HEK293 (cell line): Measurements from ENCODE around the gene VSTM2L.

Source experiments
- CTCF ChIA-PET: fragments of 350-600 bp; formaldehyde crosslinking; extraction: SDS; loops from one replicate; lab custom pipeline; 2021; ENCODE audit warnings: antibody characterized with exemption; lab: Yijun Ruan, JAX
- POLR2A ChIA-PET: fragments of 300-600 bp; formaldehyde crosslinking; extraction: SDS; loops from one replicate; lab custom pipeline; 2020; ENCODE audit warnings: antibody characterized with exemption, inconsistent platforms; lab: Yijun Ruan, JAX
- H3K27ac ChIP-seq: fragments of 200-500 bp; sonication (Bioruptor generic); 2 replicates; pipeline ENCODE4 v1.5.1; 2014; ENCODE audit warnings: low read depth, low read length, control low read depth, inconsistent platforms; ENCODE audit errors: extremely low read depth
- H3K36me3 ChIP-seq, 2 experiments: fragments of 200-500 bp in 1 of 2; sonication (Bioruptor generic) in 1 of 2; 1 replicate in 1 of 2; 2 replicates in 1 of 2; pipeline ENCODE4 v1.5.1; 2014 to 2017; ENCODE audit warnings: inconsistent platforms in 2 of 2, low read length in 2 of 2; ENCODE audit not compliant: control insufficient read depth in 2 of 2, insufficient read depth in 1 of 2
- H3K4me1 ChIP-seq: fragments of 200-500 bp; sonication (Bioruptor generic); 2 replicates; pipeline ENCODE4 v1.5.1; 2014; ENCODE audit warnings: mild to moderate bottlenecking, low read length, inconsistent platforms; ENCODE audit not compliant: control insufficient read depth, insufficient read depth
- H3K4me3 ChIP-seq: 2 replicates; pipeline ENCODE4 v1.5.1; 2011; ENCODE audit warnings: low read depth, mild to moderate bottlenecking, control low read depth, low read length, moderate library complexity
- H3K9me3 ChIP-seq: fragments of 200-500 bp; sonication (Bioruptor generic); 2 replicates; pipeline ENCODE4 v1.5.1; 2014; ENCODE audit warnings: low read depth, low read length, inconsistent platforms; ENCODE audit not compliant: control insufficient read depth, insufficient read depth
- GLIS1 ChIP-seq: fragments of 450-650 bp; formaldehyde crosslinking; IDR thresholded peaks from 2 replicates; pipeline ENCODE4 v1.5.1; 2016; ENCODE audit warnings: missing biosample characterization, missing genetic modification characterization
- IKZF3 ChIP-seq: fragments of 450-650 bp; IDR thresholded peaks from 2 replicates; pipeline ENCODE4 v1.5.0; 2018; ENCODE audit warnings: missing biosample characterization, mild to moderate bottlenecking, missing genetic modification characterization, moderate library complexity
- KLF16 ChIP-seq: fragments of 450-650 bp; formaldehyde crosslinking; IDR thresholded peaks from 2 replicates; pipeline ENCODE4 v1.5.1; 2017; ENCODE audit warnings: missing biosample characterization, missing genetic modification characterization
- PBX3 ChIP-seq: sonication (generic); formaldehyde crosslinking; IDR thresholded peaks from 2 replicates; pipeline ENCODE4 v1.8.1; 2022; ENCODE audit warnings: mild to moderate bottlenecking, moderate library complexity, missing genetic modification reagents
- PRDM2 ChIP-seq: fragments of 450-650 bp; formaldehyde crosslinking; IDR thresholded peaks from 2 replicates; pipeline ENCODE4 v1.5.1; 2016; ENCODE audit warnings: missing biosample characterization, missing genetic modification characterization, borderline replicate concordance
- PRDM4 ChIP-seq: fragments of 450-650 bp; formaldehyde crosslinking; IDR thresholded peaks from 2 replicates; pipeline ENCODE4 v1.5.1; 2017; ENCODE audit warnings: missing biosample characterization, missing genetic modification characterization
- REPIN1 ChIP-seq: fragments of 450-650 bp; formaldehyde crosslinking; IDR thresholded peaks from 2 replicates; pipeline ENCODE4 v1.5.1; 2017; ENCODE audit warnings: missing biosample characterization, missing genetic modification characterization, low read depth
- ZFHX2 ChIP-seq: fragments of 450-650 bp; formaldehyde crosslinking; conservative IDR thresholded peaks from 2 replicates; pipeline ENCODE4 v1.5.1; 2016; ENCODE audit warnings: missing biosample characterization, missing genetic modification characterization
- ZNF10 ChIP-seq: fragments of 450-650 bp; formaldehyde crosslinking; IDR thresholded peaks from 2 replicates; pipeline ENCODE4 v1.5.1; 2017; ENCODE audit warnings: missing biosample characterization, missing genetic modification characterization
- ZNF138 ChIP-seq: fragments of 450-650 bp; formaldehyde crosslinking; IDR thresholded peaks from 2 replicates; pipeline ENCODE4 v1.5.1; 2016; ENCODE audit warnings: missing biosample characterization, missing genetic modification characterization, borderline replicate concordance
- ZNF280D ChIP-seq: fragments of 450-650 bp; formaldehyde crosslinking; IDR thresholded peaks from 2 replicates; pipeline ENCODE4 v1.5.1; 2016; ENCODE audit warnings: missing biosample characterization, missing genetic modification characterization
- ZNF830 ChIP-seq: fragments of 450-650 bp; IDR thresholded peaks from 2 replicates; pipeline ENCODE4 v1.5.0; 2018; ENCODE audit warnings: missing biosample characterization, missing genetic modification characterization, low read depth, mild to moderate bottlenecking, moderate library complexity
- ZSCAN16 ChIP-seq: fragments of 450-650 bp; formaldehyde crosslinking; IDR thresholded peaks from 2 replicates; pipeline ENCODE4 v1.5.1; 2016; ENCODE audit warnings: missing biosample characterization, missing genetic modification characterization

VSTM2L gene

GRCh38 chr20:37878835-37879599, 23.9 kb upstream of the VSTM2L start (continued):
- TF ChIP-seq KLF16 (tag by site-specific recombination) (no peak), GLIS1 (tag by site-specific recombination) (peak; percentile 67), REPIN1 (tag by site-specific recombination) (no peak), PRDM4 (tag by site-specific recombination) (peak; percentile 58), ZSCAN16 (no peak), ZFHX2 (peak; percentile 67), PRDM2 (no peak), ZNF280D (no peak), ZNF138 (tag by site-specific recombination) (no peak), IKZF3 (tag by site-specific recombination) (no peak), ZNF830 (tag by site-specific recombination) (no peak), PBX3 (CRISPR knock-in tag) (no peak)

- Histone ChIP-seq H3K9me3 (no peaks in the 10 kb centered on the region), H3K4me3 (no peak overlapping the region), H3K4me1 (no peaks in the 10 kb centered on the region), H3K27ac (no peak overlapping the region), H3K36me3 (no peaks in the 10 kb centered on the region)
- CTCF ChIA-PET: interaction anchor here (0.6 kb wide), 1 partner anchor 169 kb away, joined by 3 read pairs; no protein-coding TSS in a partner anchor
- TF ChIP-seq ZNF10 (tag by site-specific recombination): no peak
- TF ChIP-seq, all 188 proteins: peak for 0
- POLR2A ChIA-PET: no interaction called here
Observed at GRCh38 chr20:37879843-37880242, 23.1 kb upstream of the VSTM2L start.
